Measurements from ENCODE around the gene C11orf71.

The C11orf71 gene

GRCh38 chr11:114358716-114359115 is 41.6 kb downstream of the C11orf71 start:
- DNase-seq (no peak), ATAC-seq (no peak)

GRCh38 chr11:114354076-114354475 is 46.2 kb downstream of the C11orf71 start:
- DNase-seq (no peak), ATAC-seq (no peak)

GRCh38 chr11:114353443-114353842 is 46.9 kb downstream of the C11orf71 start:
- ATAC-seq (no peak), DNase-seq (no peak)

DNA sequence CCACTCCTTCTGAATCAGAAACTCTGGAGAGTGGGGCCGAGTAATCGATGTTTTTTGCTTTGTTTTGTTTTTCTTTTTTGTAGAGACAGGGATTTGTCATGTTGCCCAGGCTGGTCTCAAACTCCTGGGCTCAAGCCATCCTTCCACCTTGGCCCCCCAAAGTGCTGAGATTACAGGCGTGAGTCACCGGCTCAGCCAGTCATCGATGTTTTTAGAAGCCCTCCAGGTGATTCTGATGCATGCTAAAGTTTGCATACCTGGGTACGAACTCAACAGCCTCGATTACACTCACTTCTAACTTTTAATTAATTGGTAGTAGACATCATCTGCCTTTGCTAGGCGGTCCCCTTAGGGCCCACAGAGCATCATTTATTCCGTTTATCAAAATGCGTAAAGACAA is 50.3 kb downstream of the C11orf71 start:
- ATAC-seq (no peak), DNase-seq (no peak)

Data from stimulated activated naive CD8-positive, alpha-beta T cell treated with anti-CD3 and anti-CD28 coated beads, Interleukin-15, Interleukin-2, amounts not matched to agents 100 U/mL and 50 U/mL, for 24 hours (primary cell).